Natural killer cell (primary cell): Measurements from ENCODE around the gene TMEM192. TPM values are rescaled to one million over a fixed set of nuclear protein-coding genes. Genes with fewer than 3 reads are reported as not detected.

Experiments used
- ATAC-seq, 3 donors: fragments of 150-1000 bp in 2 of 3; fragments of 200-7000 bp in 1 of 3; cut with Tn5 transposase; 1 replicate in 1 of 3; 2 replicates in 2 of 3; pipeline ENCODE4 v1.10.0; 2021; ENCODE audit warnings: mild to moderate bottlenecking in 2 of 3, moderate library complexity in 2 of 3
- DNase-seq, 2 donors: peaks; one replicate each; pipeline versions ENCODE4 v3.0.0 to v3.0.0-alpha.2; 2013 to 2021; ENCODE audit warnings: mixed read lengths in 1 of 2
- H3K27ac ChIP-seq: one replicate; pipeline ENCODE4 v1.5.1; 2013; ENCODE audit warnings: mild to moderate bottlenecking, low read length
- H3K27me3 ChIP-seq: one replicate; pipeline ENCODE4 v1.6.1; 2013; ENCODE audit warnings: low read length; ENCODE audit not compliant: control insufficient read depth, insufficient read depth
- H3K36me3 ChIP-seq: one replicate; pipeline ENCODE4 v1.6.1; 2013; ENCODE audit warnings: low read length; ENCODE audit not compliant: control insufficient read depth, insufficient read depth
- H3K4me1 ChIP-seq: one replicate; pipeline ENCODE4 v1.6.1; 2013; ENCODE audit warnings: low read length; ENCODE audit not compliant: control insufficient read depth, insufficient read depth
- H3K4me3 ChIP-seq: one replicate; pipeline ENCODE4 v1.5.1; 2013; ENCODE audit warnings: low read length
- H3K9me3 ChIP-seq: one replicate; pipeline ENCODE4 v1.6.1; 2013; ENCODE audit warnings: low read length; ENCODE audit not compliant: control insufficient read depth, insufficient read depth
- H3K27ac Mint-ChIP-seq, 2 donors: one replicate each; pipeline ENCODE4 v1.8.0; 2022; ENCODE audit warnings: mild to moderate bottlenecking in 2 of 2, mixed read lengths in 2 of 2, moderate library complexity in 1 of 2
- H3K27me3 Mint-ChIP-seq, 2 donors: one replicate each; pipeline ENCODE4 v1.8.0; 2022; ENCODE audit warnings: low read depth in 2 of 2, mixed read lengths in 2 of 2
- H3K36me3 Mint-ChIP-seq: one replicate; pipeline ENCODE4 v1.8.0; 2022; ENCODE audit warnings: mixed read lengths
- H3K4me1 Mint-ChIP-seq, 2 donors: one replicate each; pipeline ENCODE4 v1.8.0; 2022; ENCODE audit warnings: mixed read lengths in 2 of 2
- H3K4me3 Mint-ChIP-seq: one replicate; pipeline ENCODE4 v1.8.0; 2022; ENCODE audit warnings: mild to moderate bottlenecking, moderate library complexity, mixed read lengths
- H3K9me3 Mint-ChIP-seq, 2 donors: one replicate each; pipeline ENCODE4 v1.8.0; 2022; ENCODE audit warnings: mixed read lengths in 2 of 2
- WGBS: methylation state at CpG from one replicate; pipeline ENCODE4 v1.1.7; 2013; ENCODE audit warnings: missing lambda C conversion rate; ENCODE audit not compliant: insufficient coverage; 5-methylcytosine and 5-hydroxymethylcytosine counted together
- intact Hi-C: fragments of 100-400 bp; cut with micrococcal nuclease; formaldehyde crosslinking; loops from one replicate; pipeline ENCODE4 v1.14.2; 2022
- total RNA-seq, 4 donors: library from RNA; stranded (reverse); fragments of 120-200 nt in 1 of 4; gene quantifications; one replicate each; pipeline versions ENCODE4 v1.2.3 to v1.2.4, GENCODE V29; 2013 to 2022
- TF ChIP-seq, protein P1 (sequence below): fragments of 200-600 bp; IDR thresholded peaks from one replicate; pipeline ENCODE4 v1.8.0; 2022; ENCODE audit warnings: antibody characterized with exemption

Gene TMEM192
- total RNA-seq, 3 donors from 2014 or later (not counting 1 experiment from before 2014, with no cell fraction given): 9.4 to 11.4 (median 11.0) TPM

DNA sequence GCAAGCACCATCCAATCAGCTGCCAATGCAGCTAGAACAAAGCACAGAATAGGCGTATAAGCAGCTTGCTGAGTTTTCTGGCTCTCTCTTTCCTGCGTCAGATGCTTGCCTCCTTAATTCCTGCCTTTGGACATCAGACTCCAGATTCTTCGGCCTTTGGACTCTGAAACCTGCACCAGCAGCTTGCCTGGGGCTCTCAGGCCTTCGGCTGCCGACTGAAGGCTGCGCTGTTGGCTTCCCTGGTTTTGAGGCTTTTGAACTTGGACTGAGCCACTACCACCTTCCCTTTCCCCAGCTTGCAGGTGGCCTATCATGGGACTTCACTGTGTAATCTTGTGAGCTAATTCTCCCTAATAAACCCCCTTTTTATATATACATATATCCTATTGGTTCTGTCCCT, 6.1 kb downstream of the TMEM192 start:
- no peaks in the 10 kb centered on the region for H3K9me3 ChIP-seq
- Mint-ChIP-seq H3K9me3 (no peaks in the 10 kb centered on the region), H3K27ac (no peak overlapping the region), H3K36me3 (no peaks in the 10 kb centered on the region), H3K4me1 (peaks cover 18 to 27% of the 10 kb centered on the region in 2 donors), H3K4me3 (no peak overlapping the region), H3K27me3 (no peaks in the 10 kb centered on the region)
- no peak overlapping the region for H3K27ac ChIP-seq
- no peaks in the 10 kb centered on the region for H3K4me1 ChIP-seq
- no peaks in the 10 kb centered on the region for H3K27me3 ChIP-seq
- intact Hi-C loops: no loop called here
- H3K4me3 ChIP-seq: no peak overlapping the region
- H3K36me3 ChIP-seq: peaks cover 8% of the 10 kb centered on the region
- 91% methylated on average over 6 of the region's 6 CpGs for WGBS
- no peak for DNase-seq
- TF ChIP-seq, protein P1, sequence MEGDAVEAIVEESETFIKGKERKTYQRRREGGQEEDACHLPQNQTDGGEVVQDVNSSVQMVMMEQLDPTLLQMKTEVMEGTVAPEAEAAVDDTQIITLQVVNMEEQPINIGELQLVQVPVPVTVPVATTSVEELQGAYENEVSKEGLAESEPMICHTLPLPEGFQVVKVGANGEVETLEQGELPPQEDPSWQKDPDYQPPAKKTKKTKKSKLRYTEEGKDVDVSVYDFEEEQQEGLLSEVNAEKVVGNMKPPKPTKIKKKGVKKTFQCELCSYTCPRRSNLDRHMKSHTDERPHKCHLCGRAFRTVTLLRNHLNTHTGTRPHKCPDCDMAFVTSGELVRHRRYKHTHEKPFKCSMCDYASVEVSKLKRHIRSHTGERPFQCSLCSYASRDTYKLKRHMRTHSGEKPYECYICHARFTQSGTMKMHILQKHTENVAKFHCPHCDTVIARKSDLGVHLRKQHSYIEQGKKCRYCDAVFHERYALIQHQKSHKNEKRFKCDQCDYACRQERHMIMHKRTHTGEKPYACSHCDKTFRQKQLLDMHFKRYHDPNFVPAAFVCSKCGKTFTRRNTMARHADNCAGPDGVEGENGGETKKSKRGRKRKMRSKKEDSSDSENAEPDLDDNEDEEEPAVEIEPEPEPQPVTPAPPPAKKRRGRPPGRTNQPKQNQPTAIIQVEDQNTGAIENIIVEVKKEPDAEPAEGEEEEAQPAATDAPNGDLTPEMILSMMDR: no peak
- no peak for ATAC-seq

DNA sequence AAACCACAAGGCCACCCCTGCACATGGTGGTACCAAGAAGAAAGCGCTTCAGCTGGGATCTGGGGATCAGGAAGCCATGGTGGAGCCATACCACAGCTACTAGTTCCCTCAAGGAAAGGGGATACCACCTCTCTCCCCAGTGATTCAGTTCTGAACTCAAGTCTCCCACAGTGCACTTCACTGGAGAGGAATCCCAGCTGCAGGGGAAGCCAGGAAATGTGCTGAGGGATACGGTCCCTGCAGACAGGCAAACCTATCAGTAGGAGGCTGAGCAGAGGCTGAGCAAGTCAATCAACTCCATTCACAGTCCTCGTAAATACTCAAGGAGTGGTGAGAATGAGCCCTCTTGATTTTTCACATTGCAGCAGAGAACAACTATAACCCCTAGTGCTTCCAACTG, 11.0 kb downstream of the TMEM192 start:
- WGBS: 98% methylated on average over 3 of the region's 3 CpGs
- H3K27ac Mint-ChIP-seq: no peak overlapping the region
- H3K4me3 Mint-ChIP-seq: no peak overlapping the region
- intact Hi-C loops: no loop called here
- no peaks in the 10 kb centered on the region for H3K4me1 ChIP-seq
- H3K27me3 Mint-ChIP-seq: no peaks in the 10 kb centered on the region
- no peaks in the 10 kb centered on the region for H3K36me3 Mint-ChIP-seq
- H3K36me3 ChIP-seq: peaks cover 22% of the 10 kb centered on the region
- TF ChIP-seq, protein P1: no peak
- H3K4me1 Mint-ChIP-seq: peaks cover 10 to 16% of the 10 kb centered on the region in 2 donors
- H3K9me3 ChIP-seq: no peaks in the 10 kb centered on the region
- no peak overlapping the region for H3K4me3 ChIP-seq
- H3K27me3 ChIP-seq: no peaks in the 10 kb centered on the region
- no peak for ATAC-seq
- no peak overlapping the region for H3K27ac ChIP-seq
- no peak for DNase-seq
- H3K9me3 Mint-ChIP-seq: no peaks in the 10 kb centered on the region

DNA sequence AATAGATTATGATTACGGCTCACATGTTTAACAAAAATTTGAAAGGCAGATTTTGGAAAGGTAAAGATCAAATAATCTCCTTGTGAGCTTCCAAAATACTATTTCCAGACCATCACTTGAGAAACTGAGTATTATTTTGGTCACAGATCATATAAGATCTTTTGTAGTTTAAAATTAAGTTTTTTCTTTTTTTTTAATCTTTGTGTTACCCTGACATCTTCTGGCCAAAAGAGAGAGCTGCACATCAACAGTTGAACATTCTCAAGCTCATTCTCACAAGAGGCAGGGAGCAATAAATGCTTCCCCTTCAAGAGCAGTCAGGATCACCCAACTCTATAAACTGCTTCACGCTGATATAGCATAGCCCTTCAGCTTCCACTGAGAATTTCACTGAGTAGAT, 15.9 kb downstream of the TMEM192 start:
- TF ChIP-seq, protein P1: peak; percentile 36
- no peak overlapping the region for H3K4me3 Mint-ChIP-seq
- no peaks in the 10 kb centered on the region for H3K36me3 Mint-ChIP-seq
- ATAC-seq (no peak), DNase-seq (peak in 1 of 2 donors; percentile 26)
- H3K4me1 Mint-ChIP-seq: no peaks in the 10 kb centered on the region
- WGBS: 100% methylated on average over 1 of the region's 2 CpGs
- Histone ChIP-seq H3K4me1 (no peaks in the 10 kb centered on the region), H3K9me3 (no peaks in the 10 kb centered on the region), H3K27ac (no peak overlapping the region), H3K4me3 (no peak overlapping the region), H3K36me3 (peaks cover 22% of the 10 kb centered on the region), H3K27me3 (no peaks in the 10 kb centered on the region)
- no peak overlapping the region for H3K27ac Mint-ChIP-seq
- no peaks in the 10 kb centered on the region for H3K27me3 Mint-ChIP-seq
- intact Hi-C loops: no loop called here
- H3K9me3 Mint-ChIP-seq: no peaks in the 10 kb centered on the region

DNA sequence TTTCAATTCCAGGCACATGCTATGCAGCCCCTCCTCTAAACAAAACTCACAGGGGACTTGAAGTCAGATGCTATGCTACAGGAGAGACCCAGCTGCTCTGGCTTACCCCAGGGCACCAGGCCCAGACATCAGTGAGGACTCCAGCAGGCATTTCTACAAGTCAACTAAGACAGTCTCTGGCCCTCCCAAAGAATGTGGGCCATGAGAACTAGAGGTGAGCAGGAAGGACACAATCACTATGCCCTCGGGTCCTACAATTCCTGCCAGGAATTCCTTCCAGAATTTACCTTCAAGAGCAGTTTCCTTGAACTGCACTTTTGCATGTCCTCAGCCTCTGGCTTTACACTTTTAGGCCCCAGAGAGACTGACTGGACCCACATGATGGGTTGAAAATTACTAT, 17.4 kb downstream of the TMEM192 start:
- Histone ChIP-seq H3K27me3 (no peaks in the 10 kb centered on the region), H3K4me1 (no peaks in the 10 kb centered on the region), H3K27ac (no peak overlapping the region), H3K4me3 (no peak overlapping the region), H3K36me3 (peaks cover 15% of the 10 kb centered on the region), H3K9me3 (no peaks in the 10 kb centered on the region)
- TF ChIP-seq, protein P1: no peak
- Mint-ChIP-seq H3K4me3 (no peak overlapping the region), H3K27me3 (no peaks in the 10 kb centered on the region), H3K36me3 (no peaks in the 10 kb centered on the region), H3K4me1 (no peaks in the 10 kb centered on the region), H3K9me3 (no peaks in the 10 kb centered on the region), H3K27ac (no peak overlapping the region)
- ATAC-seq (no peak), DNase-seq (no peak)
- 85% methylated on average over 1 of the region's 1 CpG for WGBS
- intact Hi-C loops: no loop called here
